Measurements from ENCODE around the gene GPR176. TPM values are rescaled to one million over a fixed set of nuclear protein-coding genes. Genes with fewer than 3 reads are reported as not detected.

GPR176 gene
- total and polyA plus RNA-seq, 2 experiments from 2014 or later: 2.7 to 7.0 TPM

- no peaks in the 10 kb centered on the region for H3K36me3 ChIP-seq (replicated peaks; ENCODE audit: insufficient read depth, low read depth)
- no peaks in the 10 kb centered on the region for H3K9me2 ChIP-seq (replicated peaks; ENCODE audit: insufficient read depth)
- DNase-seq (ENCODE audit: low spot score): no peak
- no peak for TF ChIP-seq CTCF (IDR thresholded peaks at IDR 0.05; ENCODE audit: poor library complexity)
- TF ChIP-seq EZH2phosphoT487 (IDR thresholded peaks at IDR 0.05; ENCODE audit: low read depth, severe bottlenecking, unreplicated experiment): no peak
- no peak for TF ChIP-seq EZH2 (IDR thresholded peaks at IDR 0.05; ENCODE audit: borderline replicate concordance)
- H3K4me1 ChIP-seq (ENCODE audit: insufficient read depth): no peaks in the 10 kb centered on the region
- H3K27me3 ChIP-seq: no peaks in the 10 kb centered on the region
- H3K4me2 ChIP-seq: no peak overlapping the region
- 60% methylated on average over 2 of the region's 2 CpGs for WGBS (ENCODE audit: low lambda C conversion rate, missing lambda C conversion rate)
- no peak overlapping the region for H3K27ac ChIP-seq
- H2AFZ ChIP-seq: no peak overlapping the region
- H3K79me2 ChIP-seq: no peaks in the 10 kb centered on the region
- no peaks in the 10 kb centered on the region for H3K9me3 ChIP-seq (ENCODE audit: low read depth)
- H3K4me3 ChIP-seq: no peak overlapping the region
- no peaks in the 10 kb centered on the region for H4K20me1 ChIP-seq (ENCODE audit: insufficient read depth, poor library complexity, severe bottlenecking)
Observed at GRCh38 chr15:39963786-39964185, 43.7 kb upstream of the GPR176 start.

- Histone ChIP-seq H3K9me2 (replicated peaks; ENCODE audit: insufficient read depth) (no peaks in the 10 kb centered on the region), H2AFZ (no peak overlapping the region), H3K27me3 (no peaks in the 10 kb centered on the region), H3K9me3 (ENCODE audit: low read depth) (no peaks in the 10 kb centered on the region), H3K36me3 (replicated peaks; ENCODE audit: insufficient read depth, low read depth) (no peaks in the 10 kb centered on the region), H4K20me1 (ENCODE audit: insufficient read depth, poor library complexity, severe bottlenecking) (no peaks in the 10 kb centered on the region), H3K79me2 (no peaks in the 10 kb centered on the region), H3K4me2 (no peak overlapping the region), H3K4me1 (ENCODE audit: insufficient read depth) (no peaks in the 10 kb centered on the region), H3K4me3 (no peak overlapping the region), H3K27ac (no peak overlapping the region)
- DNase-seq (ENCODE audit: low spot score): no peak
- TF ChIP-seq EZH2phosphoT487 (IDR thresholded peaks at IDR 0.05; ENCODE audit: low read depth, severe bottlenecking, unreplicated experiment) (no peak), EZH2 (IDR thresholded peaks at IDR 0.05; ENCODE audit: borderline replicate concordance) (no peak), CTCF (IDR thresholded peaks at IDR 0.05; ENCODE audit: poor library complexity) (no peak)
- 86% methylated on average over 1 of the region's 1 CpG for WGBS (ENCODE audit: low lambda C conversion rate, missing lambda C conversion rate)
Observed at GRCh38 chr15:39961051-39961450, 41.0 kb upstream of the GPR176 start.

- no peak overlapping the region for H3K27ac ChIP-seq
- H3K9me2 ChIP-seq (replicated peaks; ENCODE audit: insufficient read depth): no peaks in the 10 kb centered on the region
- H4K20me1 ChIP-seq (ENCODE audit: insufficient read depth, poor library complexity, severe bottlenecking): no peaks in the 10 kb centered on the region
- 89% methylated on average over 3 of the region's 3 CpGs for WGBS (ENCODE audit: low lambda C conversion rate, missing lambda C conversion rate)
- no peaks in the 10 kb centered on the region for H3K36me3 ChIP-seq (replicated peaks; ENCODE audit: insufficient read depth, low read depth)
- H3K4me1 ChIP-seq (ENCODE audit: insufficient read depth): no peaks in the 10 kb centered on the region
- H3K4me3 ChIP-seq: no peak overlapping the region
- H3K4me2 ChIP-seq: no peak overlapping the region
- no peaks in the 10 kb centered on the region for H3K9me3 ChIP-seq (ENCODE audit: low read depth)
- no peak for DNase-seq (ENCODE audit: low spot score)
- no peaks in the 10 kb centered on the region for H3K79me2 ChIP-seq
- no peak overlapping the region for H2AFZ ChIP-seq
- no peak for TF ChIP-seq EZH2 (IDR thresholded peaks at IDR 0.05; ENCODE audit: borderline replicate concordance)
- no peak for TF ChIP-seq CTCF (IDR thresholded peaks at IDR 0.05; ENCODE audit: poor library complexity)
- TF ChIP-seq EZH2phosphoT487 (IDR thresholded peaks at IDR 0.05; ENCODE audit: low read depth, severe bottlenecking, unreplicated experiment): no peak
- H3K27me3 ChIP-seq: no peaks in the 10 kb centered on the region
Observed at GRCh38 chr15:39960411-39960810, 40.3 kb upstream of the GPR176 start.

GRCh38 chr15:39959411-39959810 lies 39.3 kb upstream of the GPR176 start:
- Histone ChIP-seq H3K27ac (no peak overlapping the region), H4K20me1 (ENCODE audit: insufficient read depth, poor library complexity, severe bottlenecking) (no peaks in the 10 kb centered on the region), H2AFZ (no peak overlapping the region), H3K36me3 (replicated peaks; ENCODE audit: insufficient read depth, low read depth) (no peaks in the 10 kb centered on the region), H3K9me3 (ENCODE audit: low read depth) (no peaks in the 10 kb centered on the region), H3K4me1 (ENCODE audit: insufficient read depth) (no peaks in the 10 kb centered on the region), H3K4me2 (no peak overlapping the region), H3K4me3 (no peak overlapping the region), H3K79me2 (no peaks in the 10 kb centered on the region), H3K27me3 (no peaks in the 10 kb centered on the region), H3K9me2 (replicated peaks; ENCODE audit: insufficient read depth) (no peaks in the 10 kb centered on the region)
- no peak for DNase-seq (ENCODE audit: low spot score)
- WGBS (ENCODE audit: low lambda C conversion rate, missing lambda C conversion rate): 66% methylated on average over 1 of the region's 1 CpG
- no peak for TF ChIP-seq EZH2 (IDR thresholded peaks at IDR 0.05; ENCODE audit: borderline replicate concordance)
- no peak for TF ChIP-seq EZH2phosphoT487 (IDR thresholded peaks at IDR 0.05; ENCODE audit: low read depth, severe bottlenecking, unreplicated experiment)
- no peak for TF ChIP-seq CTCF (IDR thresholded peaks at IDR 0.05; ENCODE audit: poor library complexity)
